ENCODE measurements around the gene TMEFF1. TPM values are rescaled to one million over a fixed set of nuclear protein-coding genes. Genes with fewer than 3 reads are reported as not detected.

TMEFF1 gene
- total RNA-seq, 2 experiments from 2014 or later = 0.10 to 0.14 TPM

Other genes starting within 250 kb of the TMEFF1 start
- gene TEX10, start 120.2 kb upstream of the TMEFF1 start, total RNA-seq = 10 to 100 TPM; 37.0 to 39.0 TPM
- gene MSANTD3, start 46.0 kb upstream of the TMEFF1 start, total RNA-seq = 10 to 100 TPM; 16.0 to 17.6 TPM
- gene CAVIN4, start 104.9 kb downstream of the TMEFF1 start, total RNA-seq = under 1 TPM in 1 of 2 experiments, not detected in 1; 0.10 TPM